GM19328 (cell line): ENCODE results near the gene LAMA5.

ENCODE experiments used
- ATAC-seq: cut with Tn5 transposase; IDR thresholded peaks from one replicate; pipeline ENCODE4 v1.9.1; 2021; ENCODE audit warnings: mild to moderate bottlenecking, moderate library complexity; ENCODE audit not compliant: unreplicated experiment

LAMA5 gene

DNA sequence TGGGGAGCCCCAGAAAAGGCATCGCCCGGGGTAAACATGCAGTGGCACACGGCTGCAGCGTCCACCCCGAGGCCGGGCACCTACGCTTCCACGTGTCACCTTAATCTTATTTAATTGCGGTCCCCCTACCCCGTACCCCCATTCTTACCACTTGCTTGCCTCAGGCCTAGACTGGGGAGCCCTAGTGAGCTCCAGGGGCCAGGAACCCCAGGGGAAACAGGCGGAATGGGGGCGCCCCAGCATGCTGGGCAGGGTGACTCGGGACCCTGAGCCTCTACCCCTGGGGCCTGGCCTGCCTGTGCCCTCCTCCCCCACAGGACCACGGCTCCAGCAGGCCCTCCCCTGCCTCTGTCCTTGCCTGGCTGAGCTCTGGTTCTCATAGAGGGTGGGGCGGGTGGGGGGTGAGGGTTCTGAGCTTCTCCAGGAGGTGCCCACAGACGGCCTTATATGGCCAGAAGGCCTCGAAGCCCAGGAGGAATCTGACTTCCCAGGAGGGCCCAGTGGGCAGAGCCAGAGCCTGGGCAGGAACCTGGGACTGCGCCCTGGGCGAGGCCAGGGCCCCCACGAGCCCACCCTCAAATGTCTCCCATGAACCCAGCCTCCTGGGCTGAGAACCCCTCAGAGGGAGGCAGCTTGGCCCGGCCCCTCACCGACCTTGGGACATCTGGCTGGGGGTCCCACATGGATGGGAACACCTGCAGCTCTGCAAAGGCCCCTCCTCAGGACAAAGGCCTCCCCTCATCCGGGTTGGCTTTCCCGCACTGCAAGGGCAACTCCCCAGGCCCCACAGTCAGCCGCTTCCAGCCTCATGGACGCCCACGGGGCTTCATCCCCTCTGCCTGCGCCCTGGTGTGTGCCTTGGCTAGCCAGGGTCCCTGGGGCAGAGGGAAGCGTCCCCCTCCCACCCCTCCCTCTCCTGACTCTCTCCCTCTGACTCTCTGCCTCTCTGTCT lies 5.2 kb upstream of the LAMA5 start:
- ATAC-seq, result no peak

GRCh38 chr20:62371588-62372041 lies 4.5 kb upstream of the LAMA5 start:
- no peak for ATAC-seq

DNA sequence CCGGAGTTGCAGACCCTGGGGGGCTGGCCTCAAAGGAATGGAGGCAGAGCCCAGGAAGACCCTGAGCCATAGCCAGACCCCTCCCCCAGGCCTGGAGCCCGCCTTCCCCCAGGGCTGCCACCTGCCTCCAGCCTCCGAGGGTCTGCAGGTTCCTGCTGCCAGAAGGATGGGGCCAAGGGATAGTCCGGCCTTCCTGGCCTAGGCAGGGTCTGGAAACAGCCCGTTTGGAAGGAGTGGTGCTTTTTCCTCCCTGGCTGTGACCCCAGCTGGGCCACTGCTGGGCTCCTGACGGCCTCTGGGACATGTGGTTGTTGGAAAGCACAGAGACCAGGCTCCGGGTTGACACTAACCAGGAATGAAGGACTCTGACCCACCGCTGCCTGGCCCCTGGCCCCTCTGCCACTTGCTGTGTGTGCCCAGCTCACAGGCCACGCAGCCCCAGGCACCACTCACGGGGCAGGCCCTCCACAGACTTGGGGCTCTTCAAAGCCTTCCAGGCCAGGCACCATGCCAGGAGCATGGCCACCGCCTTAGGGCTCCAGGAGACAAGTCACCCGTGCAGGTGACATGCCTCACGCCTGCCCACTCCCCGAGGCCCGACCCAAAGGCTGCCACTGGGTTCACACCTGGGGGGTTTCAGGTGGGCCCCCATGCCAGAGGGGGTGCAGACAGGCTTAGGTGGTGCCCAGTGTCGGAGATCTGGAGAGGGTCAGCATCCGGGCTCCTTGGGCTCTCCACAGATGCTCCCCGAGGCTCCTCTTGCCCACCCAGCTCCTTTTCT lies 3.9 kb upstream of the LAMA5 start:
- no peak for ATAC-seq

GRCh38 chr20:62370115-62370806 lies 3.1 kb upstream of the LAMA5 start:
- no peak for ATAC-seq

- no peak for ATAC-seq
Observed at GRCh38 chr20:62369815-62370114, 2.7 kb upstream of the LAMA5 start.

DNA sequence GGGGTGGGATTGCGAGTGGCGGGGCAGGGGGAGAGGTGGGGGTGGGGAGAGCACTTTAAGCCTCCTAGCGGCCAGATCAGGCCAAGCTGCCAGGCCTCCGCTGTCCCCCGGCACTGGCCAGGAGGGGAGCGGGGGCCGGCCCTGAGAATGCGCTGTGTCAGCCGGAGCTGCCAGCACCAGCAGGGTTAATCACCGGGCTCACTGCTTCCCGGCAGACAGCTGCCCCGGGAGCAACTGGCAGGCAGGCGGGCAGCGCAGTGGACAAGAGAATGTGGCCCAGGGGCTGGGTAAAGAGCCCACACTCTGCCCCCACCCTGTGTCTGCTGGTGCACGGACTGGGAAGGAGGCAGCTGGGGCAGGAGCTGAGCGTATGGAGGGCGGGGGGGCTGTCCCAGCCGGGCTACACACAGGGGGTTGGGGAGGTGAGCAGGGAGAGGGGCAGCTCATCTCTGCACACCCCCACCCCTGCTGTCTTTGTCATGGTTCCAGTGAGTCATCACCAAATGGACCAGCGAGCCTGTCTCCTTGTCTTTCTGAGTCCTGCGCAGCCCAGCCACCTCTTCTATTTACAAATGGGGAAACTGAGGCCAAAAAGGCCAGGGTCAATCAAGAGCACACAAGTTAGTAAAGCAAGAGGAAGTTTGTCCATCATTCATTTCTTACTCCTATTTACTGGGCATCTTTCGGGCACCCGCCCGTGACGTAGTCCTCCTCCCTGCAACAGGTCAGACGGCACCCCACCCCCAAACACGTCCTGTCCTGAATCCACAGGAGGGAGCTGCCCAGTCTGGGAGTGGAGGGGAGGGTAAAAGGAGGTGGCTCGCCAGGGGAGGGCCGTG lies 2.1 kb upstream of the LAMA5 start:
- no peak for ATAC-seq

DNA sequence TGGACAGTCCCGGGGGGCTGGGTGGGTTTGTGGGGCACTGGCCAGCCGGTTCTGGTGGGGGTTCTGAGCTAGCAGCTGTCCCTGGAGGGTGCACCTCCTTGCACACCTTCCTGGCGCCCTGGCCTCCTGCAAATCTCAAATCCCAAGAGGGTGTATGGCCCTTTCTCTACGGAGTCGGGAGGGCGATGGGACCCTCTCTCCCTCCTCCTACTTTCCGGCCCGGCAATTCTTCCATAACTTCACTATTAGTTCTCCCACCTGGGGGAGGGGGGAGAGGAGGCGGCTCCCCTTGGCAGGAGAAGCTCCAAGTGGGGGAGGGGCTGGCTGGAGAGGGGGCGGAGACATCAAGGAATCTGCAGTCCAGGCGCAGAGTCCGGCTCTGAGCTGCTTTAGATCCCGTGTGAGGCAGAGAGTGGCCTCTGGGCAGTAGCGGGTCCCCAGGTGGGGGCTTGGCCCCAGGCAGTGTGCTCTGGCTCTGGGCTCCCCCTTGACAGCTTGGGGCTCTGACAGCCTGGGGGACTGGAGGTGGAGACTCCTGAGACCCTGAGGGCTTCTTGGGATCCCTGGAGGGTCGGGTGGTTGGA lies 1.4 kb upstream of the LAMA5 start:
- ATAC-seq, result no peak

- no peak for ATAC-seq
Observed at GRCh38 chr20:62367633-62368391, 700 bp upstream of the LAMA5 start.

DNA sequence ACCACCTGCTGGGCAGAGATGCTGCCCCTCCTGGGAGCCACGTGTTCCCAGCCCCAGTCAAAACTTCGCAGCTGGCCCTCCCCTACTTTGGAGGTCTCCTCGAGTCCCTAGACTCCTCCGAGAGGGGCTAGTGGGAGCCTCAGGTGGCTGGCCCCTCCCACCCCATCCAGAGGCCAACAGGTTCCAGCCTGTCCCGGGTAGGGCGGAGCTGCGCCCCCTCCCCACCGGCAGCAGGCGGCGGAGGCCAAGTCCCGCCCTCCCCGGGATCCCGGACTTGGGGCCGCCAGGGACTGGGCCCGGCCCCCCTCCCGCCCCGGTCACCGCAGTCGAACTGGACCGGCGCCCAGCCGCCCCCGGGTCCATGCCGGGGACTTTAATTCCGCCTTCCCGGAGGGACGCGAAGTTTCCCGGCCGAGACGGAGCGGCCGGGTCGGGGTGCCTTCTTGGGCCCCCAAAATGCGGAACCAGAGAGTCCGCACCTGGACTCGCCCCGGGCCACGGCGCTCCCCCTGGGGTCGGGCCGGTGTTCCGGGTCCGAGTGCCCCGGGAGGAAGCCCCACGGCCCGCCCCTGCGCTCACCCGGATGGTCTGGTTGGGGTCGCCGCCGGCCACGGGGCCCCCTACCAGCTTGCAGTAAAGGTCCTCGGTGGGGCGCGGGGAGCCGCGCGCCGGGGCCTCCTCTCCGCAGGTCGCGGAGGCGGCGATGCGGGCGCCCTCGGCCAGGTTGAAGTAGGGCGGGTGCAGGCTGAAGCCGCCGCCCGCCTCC lies 559 bp downstream of the LAMA5 start:
- ATAC-seq, result no peak

DNA sequence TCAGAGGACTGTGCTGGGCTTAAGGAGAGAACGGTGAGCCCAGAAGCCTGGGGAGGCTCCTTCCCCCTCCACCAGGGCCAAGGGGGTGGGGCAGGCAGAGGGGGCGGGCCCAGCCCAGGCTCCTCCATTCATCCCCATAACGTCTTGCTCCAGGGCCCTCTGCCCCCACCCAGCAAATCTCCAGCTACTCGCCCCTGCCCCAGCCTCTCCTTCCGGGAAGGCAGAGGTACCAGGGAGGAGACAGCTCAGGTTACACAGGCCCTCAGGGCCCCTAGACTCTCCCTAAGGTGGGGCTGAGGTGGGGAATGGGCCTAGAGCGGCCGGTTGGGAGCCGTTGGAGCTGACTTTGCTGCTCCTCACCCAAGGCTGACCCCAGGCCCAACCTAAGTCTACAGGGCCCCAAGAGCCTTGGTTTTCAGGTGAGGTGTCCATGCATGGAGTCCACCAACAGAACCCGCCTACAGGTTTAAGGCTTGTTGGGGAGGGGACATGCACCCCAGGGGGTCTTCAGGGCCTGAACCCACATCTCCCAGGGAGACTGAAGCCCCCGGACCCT lies 1.2 kb downstream of the LAMA5 start:
- no peak for ATAC-seq

DNA sequence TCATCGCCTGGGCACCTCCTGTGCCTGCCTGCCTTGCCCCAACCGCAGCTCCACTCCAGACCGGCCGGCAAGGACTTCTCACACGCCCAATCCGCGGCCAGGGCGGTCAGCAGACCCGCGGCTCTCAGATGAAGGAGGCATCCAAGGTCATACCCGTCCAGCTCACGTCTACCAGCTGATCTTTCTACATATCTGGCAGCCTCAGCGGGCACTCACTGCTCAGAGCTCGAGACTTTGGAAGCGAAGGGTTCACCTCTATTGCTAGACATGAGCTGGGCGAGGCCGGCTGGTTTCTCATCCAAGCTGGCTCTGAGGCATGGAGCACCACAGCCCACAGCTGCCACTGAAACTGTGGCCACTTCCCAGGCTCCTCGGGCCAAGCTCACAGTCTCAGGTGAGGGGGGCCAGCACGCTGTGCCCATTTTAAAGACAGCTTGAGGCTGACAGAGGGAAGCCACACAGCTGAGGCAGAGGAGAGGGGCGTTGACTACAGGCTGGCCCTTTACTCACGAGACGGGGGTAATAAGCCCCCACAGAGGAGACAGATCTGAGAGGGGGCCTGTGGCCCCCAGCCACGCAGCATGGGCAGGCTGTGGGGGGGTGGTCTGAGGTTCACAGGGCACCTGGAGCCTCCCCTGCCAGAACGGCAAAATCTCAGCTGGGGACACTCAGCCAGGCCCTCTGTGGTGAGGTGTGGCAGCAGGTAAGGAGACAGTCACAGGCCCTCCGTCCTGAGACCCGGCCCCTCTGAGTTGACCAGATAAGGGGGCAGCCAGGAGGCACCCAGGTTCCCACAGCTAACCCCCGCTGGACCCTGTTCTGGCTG lies 2.0 kb downstream of the LAMA5 start:
- no peak for ATAC-seq

DNA sequence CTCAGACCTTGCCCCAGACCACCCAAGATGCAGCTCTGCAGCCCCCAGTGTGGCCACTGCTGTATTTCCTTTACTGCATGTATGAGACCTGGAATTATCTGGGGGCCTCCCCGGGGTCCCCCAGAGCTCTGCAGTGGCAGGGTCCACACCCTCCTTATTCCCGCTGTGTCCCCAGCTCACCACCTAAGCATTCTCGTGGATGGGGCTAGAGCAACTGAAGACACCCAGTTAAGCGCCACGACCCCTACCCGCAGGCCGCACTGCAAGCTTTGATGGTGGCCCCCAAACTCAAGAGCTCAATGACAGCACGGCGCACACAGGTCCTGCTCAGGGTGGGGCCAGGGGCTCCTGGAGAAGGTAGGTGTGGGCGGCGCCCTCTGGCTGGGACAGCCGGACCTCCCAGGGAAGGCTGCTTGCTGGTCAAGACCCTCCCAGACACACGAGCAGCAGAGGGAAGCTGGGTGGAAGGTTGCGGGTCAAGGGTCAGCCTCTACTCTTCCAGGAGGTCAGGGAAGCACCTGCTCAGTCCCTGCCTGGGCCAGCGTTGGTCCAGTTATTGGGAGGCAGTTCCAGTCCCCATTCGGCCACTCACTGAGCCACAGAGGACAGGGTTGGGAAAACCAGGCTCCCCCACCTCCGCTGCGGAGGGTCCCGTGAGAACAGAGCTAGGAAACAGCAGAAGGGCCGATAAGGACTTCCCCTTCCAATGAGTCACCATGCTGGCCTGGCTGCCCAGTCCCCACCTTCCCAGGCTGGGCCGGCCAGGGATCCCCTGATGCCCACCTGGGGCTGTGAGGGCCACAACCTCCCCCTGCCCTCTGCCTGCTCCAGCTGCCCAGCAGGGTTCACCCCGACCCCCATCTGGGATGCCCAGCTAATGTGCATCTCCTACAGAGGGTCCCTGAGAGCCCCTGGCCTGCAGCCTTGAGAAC lies 2.9 kb downstream of the LAMA5 start:
- ATAC-seq, result no peak

DNA sequence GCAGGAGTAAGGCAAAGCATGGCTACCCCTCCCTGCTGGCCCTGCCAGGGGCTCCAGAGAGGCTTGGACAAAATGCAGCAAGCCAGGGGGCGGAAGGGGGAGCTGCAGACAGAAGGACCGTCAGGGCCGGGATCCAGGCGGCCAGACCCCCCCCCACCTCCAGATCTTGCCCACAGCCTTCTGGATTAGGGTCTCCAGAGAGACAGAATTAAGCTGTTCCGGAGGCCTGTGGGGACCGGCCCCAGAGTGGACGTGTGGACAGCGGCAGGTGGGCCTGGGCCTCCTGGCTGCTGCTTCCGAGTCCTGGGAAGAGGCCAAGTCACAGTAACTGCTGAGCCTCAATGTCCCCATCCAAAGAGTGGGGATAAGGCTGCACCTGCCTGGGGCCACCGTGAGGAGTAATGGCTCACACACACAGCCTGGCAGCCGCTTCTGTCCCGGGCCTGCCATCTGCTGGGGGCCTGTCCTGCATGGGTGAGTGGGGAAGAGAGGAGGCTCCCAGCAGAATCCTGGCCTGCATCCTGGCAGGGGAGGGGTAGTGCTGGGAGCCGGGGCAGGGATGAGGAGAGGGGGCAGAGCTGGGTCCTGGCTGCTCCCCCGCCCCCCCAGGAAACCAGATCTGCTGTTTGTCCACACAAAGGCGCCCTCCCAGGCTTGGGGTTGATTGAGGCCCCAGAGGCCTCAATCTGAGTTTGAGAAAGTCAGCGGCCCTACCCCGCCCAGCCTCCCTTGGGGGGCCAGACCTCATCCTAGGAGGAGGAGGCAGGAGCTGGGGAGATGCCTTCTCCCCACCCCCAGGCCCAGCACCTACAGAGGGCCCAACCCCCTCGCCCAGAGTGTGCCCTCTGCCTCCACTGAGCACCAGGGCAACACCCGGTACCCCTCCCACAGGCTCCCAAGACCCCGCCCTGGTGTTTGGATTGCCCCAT lies 3.9 kb downstream of the LAMA5 start:
- ATAC-seq, result no peak

DNA sequence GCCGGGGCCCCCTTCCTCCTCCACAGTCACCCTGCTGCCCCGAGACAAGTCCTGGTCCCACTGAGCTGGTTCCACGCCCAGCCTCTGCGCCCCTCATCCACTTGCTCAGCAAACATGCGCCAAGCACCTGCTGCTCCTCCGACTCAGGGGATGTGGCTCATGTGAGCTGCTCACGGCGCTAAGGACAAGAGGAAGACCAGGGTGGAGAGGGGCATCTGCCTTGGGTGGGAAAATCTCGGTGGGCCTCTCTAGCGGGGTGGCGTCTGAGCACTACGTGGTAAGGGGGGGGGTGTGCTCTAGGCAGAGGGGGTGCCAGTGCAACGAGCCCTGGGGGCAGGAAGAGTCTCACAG lies 4.5 kb downstream of the LAMA5 start:
- ATAC-seq, result no peak

GRCh38 chr20:62361799-62362589 lies 5.1 kb downstream of the LAMA5 start:
- no peak for ATAC-seq
